Activated T-cell treated with anti-CD3 and anti-CD28 coated beads, Interleukin-2, amount 50 U/mL, for 72 hours (primary cell): Measurements from ENCODE around the gene KAT2B. TPM values are rescaled to one million over a fixed set of nuclear protein-coding genes. Genes with fewer than 3 reads are reported as not detected.
A peak's percentile ranks its signal among the peaks of the same experiment; 100 is the strongest.

Experiments used
- ATAC-seq, 2 donors: fragments of 150-1000 bp; cut with Tn5 transposase; replicated peaks in 1 of 2; 2 replicates each; pipeline ENCODE4 v1.10.0; 2021; ENCODE audit warnings: moderate library complexity in 2 of 2, mild to moderate bottlenecking in 1 of 2
- DNase-seq, 2 donors: peaks; one replicate each; pipeline ENCODE4 v3.0.0; 2021 to 2022; ENCODE audit warnings: mixed read lengths in 1 of 2
- H3K27ac Mint-ChIP-seq: one replicate; pipeline ENCODE4 v1.8.0; 2022; ENCODE audit warnings: mild to moderate bottlenecking, moderate library complexity, mixed read lengths
- H3K27me3 Mint-ChIP-seq: one replicate; pipeline ENCODE4 v1.8.0; 2022; ENCODE audit warnings: low read depth, mixed read lengths
- H3K36me3 Mint-ChIP-seq, 2 donors: one replicate each; pipeline ENCODE4 v1.8.0; 2022; ENCODE audit warnings: mixed read lengths in 2 of 2, mild to moderate bottlenecking in 1 of 2; ENCODE audit not compliant: insufficient read depth in 2 of 2
- H3K4me1 Mint-ChIP-seq: one replicate; pipeline ENCODE4 v1.8.0; 2022; ENCODE audit warnings: low read depth, mixed read lengths
- H3K4me3 Mint-ChIP-seq, 2 donors: one replicate each; pipeline ENCODE4 v1.8.0; 2022; ENCODE audit warnings: mild to moderate bottlenecking in 2 of 2, mixed read lengths in 2 of 2, moderate library complexity in 2 of 2
- H3K9me3 Mint-ChIP-seq, 2 donors: one replicate each; pipeline ENCODE4 v1.8.0; 2022; ENCODE audit warnings: mixed read lengths in 2 of 2
- total RNA-seq, 2 donors: library from RNA; stranded (reverse); gene quantifications; one replicate each; pipeline ENCODE4 v1.2.3, GENCODE V29; 2022

KAT2B gene
- total RNA-seq, 2 donors from 2014 or later, result 26.7 to 37.3 TPM

DNA sequence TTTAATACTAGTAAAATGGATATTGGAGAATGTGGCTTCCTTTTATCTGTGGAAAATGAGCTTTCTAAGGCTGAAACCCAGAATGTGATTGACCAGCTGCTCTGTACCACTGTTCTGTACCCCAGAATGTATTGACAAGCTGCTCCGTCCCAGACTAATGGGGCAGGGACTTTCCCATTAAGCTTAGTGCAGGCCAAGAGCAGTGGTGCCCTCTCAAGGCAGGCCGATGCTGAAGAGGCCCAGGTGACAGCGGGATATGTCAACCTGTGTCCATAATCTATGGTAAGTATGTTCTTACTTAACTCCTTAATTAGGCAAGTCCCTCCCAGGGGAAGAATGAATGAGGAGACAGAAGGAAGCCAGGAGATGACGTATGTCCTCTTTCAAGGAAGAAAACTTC lies 114.7 kb downstream of the KAT2B start:
- no peak for DNase-seq
- H3K27ac Mint-ChIP-seq, result no peak overlapping the region
- ATAC-seq, result no peak

DNA sequence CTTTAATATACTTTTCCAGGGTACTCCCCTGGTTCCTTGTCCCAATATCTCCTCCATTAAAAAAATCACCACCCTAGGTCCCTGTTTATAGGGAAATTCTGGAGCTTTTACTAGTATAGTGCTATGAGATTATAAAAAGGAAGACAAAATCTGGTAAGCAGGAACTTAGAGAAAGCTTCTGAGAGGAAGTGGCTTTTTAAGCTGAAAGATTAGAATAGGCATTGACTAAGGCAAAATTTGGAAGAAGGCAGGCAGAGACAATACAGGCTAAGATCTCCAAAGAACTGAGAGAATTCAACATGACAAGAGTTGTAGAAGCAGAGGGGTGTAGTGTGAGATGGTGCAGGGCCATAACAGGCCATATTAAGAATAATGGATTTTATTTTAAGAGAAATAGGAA lies 120.0 kb downstream of the KAT2B start:
- peaks cover 7 to 34% of the 10 kb centered on the region in 2 donors for H3K36me3 Mint-ChIP-seq
- DNase-seq (no peak), ATAC-seq (no peak)
- H3K4me3 Mint-ChIP-seq, result no peak overlapping the region
- H3K9me3 Mint-ChIP-seq, result no peaks in the 10 kb centered on the region
- peaks cover 24% of the 10 kb centered on the region for H3K4me1 Mint-ChIP-seq
- H3K27me3 Mint-ChIP-seq, result no peaks in the 10 kb centered on the region
- peak overlapping the region; percentile 83 for H3K27ac Mint-ChIP-seq

More for the DNA sequence above, 114.7 kb downstream of the KAT2B start:
- Mint-ChIP-seq H3K27me3 (no peaks in the 10 kb centered on the region), H3K36me3 (peaks cover 5 to 13% of the 10 kb centered on the region in 2 donors), H3K4me1 (peaks cover 5% of the 10 kb centered on the region), H3K9me3 (no peaks in the 10 kb centered on the region), H3K4me3 (no peak overlapping the region)

DNA sequence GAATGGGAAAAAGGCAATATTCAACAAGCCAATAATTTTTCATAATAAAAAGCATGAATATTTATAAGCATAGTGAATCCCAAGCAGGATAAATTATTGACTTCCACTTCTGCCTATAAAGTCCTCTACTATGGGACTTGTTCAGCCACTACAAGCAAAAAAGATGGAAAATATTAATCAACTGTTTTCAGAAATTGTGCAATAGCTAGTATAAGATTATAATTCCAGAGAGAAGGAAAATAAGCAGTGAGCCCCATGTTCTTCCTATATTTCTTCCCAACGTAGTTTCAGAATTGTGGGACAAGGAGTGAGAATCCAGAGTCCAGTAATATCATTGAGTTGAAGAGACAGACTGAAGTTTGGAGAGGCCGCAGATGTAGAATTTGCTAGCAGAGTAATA lies 121.5 kb downstream of the KAT2B start:
- no peak for DNase-seq
- Mint-ChIP-seq H3K4me3 (no peak overlapping the region), H3K4me1 (peaks cover 24% of the 10 kb centered on the region), H3K9me3 (no peaks in the 10 kb centered on the region), H3K27me3 (no peaks in the 10 kb centered on the region), H3K27ac (no peak overlapping the region), H3K36me3 (peaks cover 10 to 39% of the 10 kb centered on the region in 2 donors)
- no peak for ATAC-seq

- H3K27me3 Mint-ChIP-seq, result no peaks in the 10 kb centered on the region
- H3K36me3 Mint-ChIP-seq, result peaks cover 11 to 33% of the 10 kb centered on the region in 2 donors
- no peaks in the 10 kb centered on the region for H3K4me1 Mint-ChIP-seq
- ATAC-seq (no peak), DNase-seq (no peak)
- H3K9me3 Mint-ChIP-seq, result no peaks in the 10 kb centered on the region
- H3K27ac Mint-ChIP-seq, result no peak overlapping the region
- H3K4me3 Mint-ChIP-seq, result no peak overlapping the region
Observed at GRCh38 chr3:20173844-20174410, 133.7 kb downstream of the KAT2B start.

- no peak overlapping the region for H3K4me3 Mint-ChIP-seq
- H3K27ac Mint-ChIP-seq, result no peak overlapping the region
- no peak for ATAC-seq
- H3K9me3 Mint-ChIP-seq, result no peaks in the 10 kb centered on the region
- H3K4me1 Mint-ChIP-seq, result no peaks in the 10 kb centered on the region
- H3K27me3 Mint-ChIP-seq, result no peaks in the 10 kb centered on the region
- DNase-seq, result no peak
- H3K36me3 Mint-ChIP-seq, result peaks cover 17 to 37% of the 10 kb centered on the region in 2 donors
Observed at GRCh38 chr3:20181276-20181675, 141.0 kb downstream of the KAT2B start.

- Mint-ChIP-seq H3K9me3 (no peaks in the 10 kb centered on the region), H3K4me1 (no peaks in the 10 kb centered on the region), H3K36me3 (peaks cover 15 to 35% of the 10 kb centered on the region in 2 donors), H3K27ac (peak overlapping the region; percentile 9), H3K27me3 (no peaks in the 10 kb centered on the region), H3K4me3 (no peak overlapping the region)
- DNase-seq, result no peak
- ATAC-seq, result no peak
Observed at GRCh38 chr3:20182206-20182605, 142.0 kb downstream of the KAT2B start.

- H3K27me3 Mint-ChIP-seq, result no peaks in the 10 kb centered on the region
- no peak for ATAC-seq
- H3K4me3 Mint-ChIP-seq, result no peak overlapping the region
- no peaks in the 10 kb centered on the region for H3K9me3 Mint-ChIP-seq
- peaks cover 3 to 17% of the 10 kb centered on the region in 2 donors for H3K36me3 Mint-ChIP-seq
- no peaks in the 10 kb centered on the region for H3K4me1 Mint-ChIP-seq
- no peak overlapping the region for H3K27ac Mint-ChIP-seq
- peak; percentile 1 to 11 for DNase-seq
Observed at GRCh38 chr3:20185331-20185678, 145.1 kb downstream of the KAT2B start.

DNA sequence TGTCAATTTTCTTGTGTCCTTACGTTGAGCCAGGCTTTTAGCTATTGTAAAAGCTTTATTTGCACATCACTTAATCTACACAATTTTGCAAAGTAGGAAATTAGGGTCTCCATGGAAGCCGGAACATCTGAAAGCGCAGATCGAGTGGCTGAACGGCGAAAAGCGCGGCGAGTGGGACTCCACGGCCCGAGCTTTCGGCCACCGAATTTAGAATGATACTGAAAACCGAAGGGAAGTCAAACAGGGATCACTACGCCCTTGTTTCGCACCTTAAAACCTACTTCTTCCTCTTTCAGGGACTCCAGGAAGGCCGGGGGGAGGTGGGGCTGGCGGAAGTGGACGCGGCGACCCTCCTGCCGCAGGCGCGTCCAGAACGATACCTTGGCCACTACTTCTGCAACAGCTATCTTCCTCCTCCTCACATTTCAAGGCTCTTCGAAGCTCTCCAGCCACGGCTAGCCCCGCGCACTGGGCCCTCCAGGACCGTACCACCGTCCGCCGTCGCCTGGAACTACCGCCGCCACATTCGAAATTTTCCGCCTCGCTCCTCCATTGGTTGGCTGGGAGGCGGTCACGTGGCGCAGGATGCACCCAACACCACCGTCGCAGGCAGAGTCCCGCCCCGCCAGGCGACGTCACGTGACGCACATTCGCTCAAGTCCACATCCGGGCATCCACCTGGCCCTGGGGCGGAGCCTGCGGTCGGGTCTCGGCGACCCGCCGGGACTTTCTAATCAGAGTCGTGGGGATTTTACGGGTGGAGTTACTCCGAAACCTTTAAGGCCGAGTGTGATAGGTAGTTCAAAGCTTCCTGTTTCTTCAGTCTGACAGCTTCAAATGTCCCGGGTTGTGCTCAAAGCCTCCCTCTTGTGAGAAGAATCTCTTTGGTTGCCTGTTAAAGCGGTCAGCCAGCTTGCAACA lies 145.7 kb downstream of the KAT2B start, which contains the start of gene SGO1:
SGO1 (minus strand) TSS at position 528 of the 921 bp plus-strand sequence. CDS start 2,179 bp downstream, outside the sequence.
- no peak within 1 kb of the TSS for H3K4me3 Mint-ChIP-seq
- DNase-seq (peak; percentile 100), ATAC-seq (peak; percentile 97)
- no peaks in the 10 kb centered on the region for H3K27me3 Mint-ChIP-seq
- H3K27ac Mint-ChIP-seq, result no peak within 1 kb of the TSS
- no peaks in the 10 kb centered on the region for H3K4me1 Mint-ChIP-seq
- no peaks in the 10 kb centered on the region for H3K9me3 Mint-ChIP-seq
- H3K36me3 Mint-ChIP-seq, result peaks cover 2 to 15% of the 10 kb centered on the region in 2 donors

GRCh38 chr3:20186600-20187004 lies 146.4 kb downstream of the KAT2B start:
- Mint-ChIP-seq H3K4me3 (no peak overlapping the region), H3K27me3 (no peaks in the 10 kb centered on the region), H3K9me3 (no peaks in the 10 kb centered on the region), H3K27ac (no peak overlapping the region), H3K36me3 (peaks cover 2 to 15% of the 10 kb centered on the region in 2 donors), H3K4me1 (no peaks in the 10 kb centered on the region)
- ATAC-seq (no peak), DNase-seq (no peak)

DNA sequence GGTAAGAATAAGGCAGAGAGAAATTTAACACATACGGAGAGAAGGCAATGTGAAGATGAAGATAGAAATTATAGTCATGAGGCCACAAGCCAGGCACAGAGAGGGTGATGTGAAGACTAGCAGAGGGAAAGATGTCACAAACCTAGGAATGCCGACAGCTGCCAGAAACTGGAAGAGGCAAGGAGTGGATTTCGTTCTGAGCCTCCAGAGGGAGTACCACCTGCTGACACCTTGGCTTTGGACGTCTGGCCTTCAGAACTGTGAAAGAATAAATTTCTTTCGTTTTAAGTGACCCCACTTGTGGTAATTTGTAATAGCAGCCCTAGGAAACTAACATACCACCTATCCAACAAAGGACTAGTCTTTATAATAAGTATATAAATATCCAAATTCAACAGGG lies 150.7 kb downstream of the KAT2B start:
- Mint-ChIP-seq H3K9me3 (no peaks in the 10 kb centered on the region), H3K36me3 (no peaks in the 10 kb centered on the region), H3K4me3 (no peak overlapping the region), H3K4me1 (no peaks in the 10 kb centered on the region), H3K27me3 (no peaks in the 10 kb centered on the region), H3K27ac (no peak overlapping the region)
- ATAC-seq, result no peak
- no peak for DNase-seq

- no peak for DNase-seq
- Mint-ChIP-seq H3K27ac (no peak overlapping the region), H3K4me3 (no peak overlapping the region), H3K36me3 (no peaks in the 10 kb centered on the region), H3K27me3 (no peaks in the 10 kb centered on the region), H3K4me1 (peaks cover 4% of the 10 kb centered on the region), H3K9me3 (no peaks in the 10 kb centered on the region)
- no peak for ATAC-seq
Observed at GRCh38 chr3:20194793-20195460, 154.7 kb downstream of the KAT2B start.

DNA sequence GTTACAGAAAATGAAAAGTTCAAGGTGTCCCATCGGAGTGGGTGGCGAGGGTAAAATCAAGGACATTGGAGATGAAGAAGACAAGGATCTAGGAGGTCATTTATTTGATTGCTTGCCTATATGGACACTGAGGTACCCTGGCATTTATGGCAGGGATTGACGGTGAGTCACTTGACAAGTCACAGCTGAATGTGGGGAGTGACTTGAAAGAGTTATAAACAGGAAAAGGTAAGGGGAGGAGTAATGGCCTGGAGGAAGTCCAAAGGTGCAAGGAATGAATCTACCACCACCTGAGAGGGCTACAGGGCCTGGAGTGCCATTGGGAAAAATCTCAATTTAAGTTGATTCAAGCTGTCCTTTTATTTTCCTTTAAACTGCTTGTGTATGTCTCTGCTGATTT lies 157.5 kb downstream of the KAT2B start:
- Mint-ChIP-seq H3K4me1 (peaks cover 4% of the 10 kb centered on the region), H3K27ac (no peak overlapping the region), H3K4me3 (no peak overlapping the region), H3K27me3 (no peaks in the 10 kb centered on the region), H3K36me3 (no peaks in the 10 kb centered on the region), H3K9me3 (no peaks in the 10 kb centered on the region)
- DNase-seq (no peak), ATAC-seq (no peak)

DNA sequence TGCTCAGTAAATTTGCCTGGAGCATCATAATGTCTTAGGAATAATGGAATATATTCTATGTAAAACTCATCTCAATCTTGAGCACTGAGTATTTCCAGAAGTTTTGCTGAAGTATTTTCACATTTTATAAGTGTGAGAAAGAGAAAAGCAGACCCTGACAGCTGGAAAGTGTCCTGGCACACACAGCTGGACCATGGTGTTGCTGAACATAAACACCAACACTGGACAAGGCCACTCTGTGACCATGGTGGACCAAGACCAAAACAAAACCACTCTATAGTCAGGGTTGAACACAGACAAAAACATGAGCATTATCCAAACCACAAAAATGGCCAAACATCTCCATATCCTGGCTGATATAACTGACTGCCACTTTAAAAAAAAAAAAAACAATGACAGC lies 160.9 kb downstream of the KAT2B start:
- peaks cover 4% of the 10 kb centered on the region for H3K4me1 Mint-ChIP-seq
- no peak overlapping the region for H3K4me3 Mint-ChIP-seq
- H3K27ac Mint-ChIP-seq, result no peak overlapping the region
- ATAC-seq (no peak), DNase-seq (no peak)
- no peaks in the 10 kb centered on the region for H3K27me3 Mint-ChIP-seq
- no peaks in the 10 kb centered on the region for H3K36me3 Mint-ChIP-seq
- peaks cover 0 to 4% of the 10 kb centered on the region in 2 donors for H3K9me3 Mint-ChIP-seq
